Inflammatory macrophage treated with lipopolysaccharide for 4 hours (primary cell): ENCODE measurements around the gene MPPED2.

ENCODE experiments used
- DNase-seq: peaks from one replicate; pipeline ENCODE4 v3.0.0-alpha.2; 2020

MPPED2 gene

GRCh38 chr11:30447058-30447640 lies 139.0 kb downstream of the MPPED2 start:
- DNase-seq: no peak

GRCh38 chr11:30446520-30446919 lies 139.6 kb downstream of the MPPED2 start:
- DNase-seq: no peak

- DNase-seq: no peak
Measured at GRCh38 chr11:30445056-30445455, 141.1 kb downstream of the MPPED2 start.

- no peak for DNase-seq
Measured at GRCh38 chr11:30440510-30440909, 145.6 kb downstream of the MPPED2 start.

GRCh38 chr11:30436801-30437200 lies 149.4 kb downstream of the MPPED2 start:
- DNase-seq: no peak

GRCh38 chr11:30435488-30435887 lies 150.7 kb downstream of the MPPED2 start:
- DNase-seq: no peak

- peak; percentile 6 for DNase-seq
Measured at GRCh38 chr11:30434901-30435300, 151.3 kb downstream of the MPPED2 start.

- no peak for DNase-seq
Measured at GRCh38 chr11:30433831-30434230, 152.3 kb downstream of the MPPED2 start.

GRCh38 chr11:30432716-30433115 lies 153.4 kb downstream of the MPPED2 start:
- DNase-seq: no peak

- DNase-seq: no peak
Measured at GRCh38 chr11:30432178-30432577, 154.0 kb downstream of the MPPED2 start.

GRCh38 chr11:30431127-30431814 lies 154.9 kb downstream of the MPPED2 start:
- DNase-seq: no peak

GRCh38 chr11:30429550-30429949 lies 156.6 kb downstream of the MPPED2 start:
- DNase-seq: no peak

GRCh38 chr11:30426781-30427180 lies 159.4 kb downstream of the MPPED2 start:
- no peak for DNase-seq

GRCh38 chr11:30424844-30425243 lies 161.3 kb downstream of the MPPED2 start:
- DNase-seq: no peak

- DNase-seq: no peak
Measured at GRCh38 chr11:30424321-30424720, 161.8 kb downstream of the MPPED2 start.

GRCh38 chr11:30423886-30424285 lies 162.3 kb downstream of the MPPED2 start:
- DNase-seq: no peak

- DNase-seq: no peak
Measured at GRCh38 chr11:30423279-30423648, 162.9 kb downstream of the MPPED2 start.

GRCh38 chr11:30422447-30423278 lies 163.5 kb downstream of the MPPED2 start:
- no peak for DNase-seq

GRCh38 chr11:30420233-30420787 lies 165.8 kb downstream of the MPPED2 start:
- DNase-seq: no peak

- DNase-seq: no peak
Measured at GRCh38 chr11:30414806-30415205, 171.3 kb downstream of the MPPED2 start.

- DNase-seq: no peak
Measured at GRCh38 chr11:30414244-30414643, 171.9 kb downstream of the MPPED2 start.

- DNase-seq: no peak
Measured at GRCh38 chr11:30412509-30412908, 173.6 kb downstream of the MPPED2 start.

GRCh38 chr11:30411383-30411782 lies 174.8 kb downstream of the MPPED2 start:
- DNase-seq: no peak
